CD4-positive, alpha-beta T cell treated with Interleukin-15 for 1 hour (primary cell): ENCODE measurements around the gene PPP1R12C.

Experiments used
- DNase-seq: peaks from one replicate; pipeline ENCODE4 v3.0.0-alpha.2; 2020

The PPP1R12C gene

DNA sequence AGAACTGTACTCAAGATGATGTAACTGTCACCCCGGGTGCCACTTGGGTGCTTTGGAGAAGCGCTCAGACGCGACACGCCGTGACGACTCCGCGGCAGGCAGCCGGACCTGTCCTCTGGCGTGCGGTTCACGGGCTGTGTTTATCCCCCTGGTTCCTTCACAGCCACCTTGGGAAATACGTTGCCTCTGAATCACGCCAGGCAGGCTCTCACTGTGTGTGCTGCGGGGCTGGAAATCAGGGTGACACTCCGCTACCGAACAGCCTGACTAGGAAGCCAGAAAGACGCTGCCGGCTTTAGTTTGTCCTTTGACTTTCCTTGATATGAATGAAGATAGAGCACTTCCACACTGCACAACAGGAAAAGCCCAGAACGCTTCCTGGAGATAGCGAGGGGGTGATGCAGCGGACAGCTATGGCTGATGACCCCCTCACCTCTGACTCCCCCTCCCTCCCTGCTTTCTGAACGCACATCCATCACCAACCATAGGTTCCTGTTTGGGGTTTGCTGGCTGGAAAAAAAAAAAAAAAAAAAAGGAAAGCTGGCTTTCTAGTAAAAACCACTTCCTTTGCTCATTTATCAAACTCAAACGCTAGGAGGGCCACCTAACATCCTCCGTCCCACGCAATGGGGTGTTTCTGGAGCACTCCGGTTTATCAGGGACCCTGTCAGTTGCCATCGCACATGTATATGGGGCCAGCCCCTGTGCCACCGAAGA is 75.7 kb downstream of the PPP1R12C start:
- DNase-seq = no peak

DNA sequence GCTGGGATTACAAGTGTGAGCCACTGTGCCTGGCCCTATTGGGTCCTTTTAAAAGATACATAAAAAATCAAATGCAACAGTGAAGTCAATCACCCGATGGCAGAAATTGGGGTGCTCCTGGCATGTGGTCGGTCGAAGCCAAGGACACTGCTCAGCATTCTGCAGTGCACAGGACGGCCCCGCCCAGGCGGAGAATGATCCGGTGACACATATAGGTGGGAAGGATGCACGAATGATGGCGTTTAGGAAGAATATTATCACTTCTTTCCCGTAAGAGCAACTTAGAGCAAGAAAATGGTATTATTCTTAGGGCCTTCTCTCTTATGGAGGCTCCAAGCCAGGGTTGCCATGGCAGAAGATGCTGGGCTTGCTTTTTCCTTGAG is 76.2 kb downstream of the PPP1R12C start:
- no peak for DNase-seq
